GM12878 (cell line): Measurements from ENCODE around the gene STRBP. TPM values are rescaled to one million over a fixed set of nuclear protein-coding genes. Genes with fewer than 3 reads are reported as not detected.

Experiments
- ATAC-seq: fragments of 200-7000 bp; cut with Tn5 transposase; 3 replicates; pipeline ENCODE4 v1.9.1; 2020; ENCODE audit warnings: mild to moderate bottlenecking, moderate library complexity
- BruUV-seq: library from RNA; stranded (reverse); fragments of 400-500 nt; replicated peaks from 2 replicates; lab custom pipeline; 2021; lab: Mats Ljungman, UMichigan
- CTCF ChIA-PET: fragments of 300-600 bp; sonication (Branson Sonifier 250); formaldehyde crosslinking; extraction: SDS; loops from one replicate; lab custom pipeline; 2021; ENCODE audit warnings: inconsistent platforms; lab: Yijun Ruan, JAX
- POLR2A ChIA-PET: fragments of 350-600 bp; formaldehyde crosslinking; extraction: SDS; loops from one replicate; lab custom pipeline; 2021; ENCODE audit warnings: inconsistent platforms; lab: Charles Lee
- RAD21 ChIA-PET: fragments of 300-600 bp; sonication (Branson Sonifier 250); formaldehyde crosslinking; loops from one replicate; lab custom pipeline; 2023; ENCODE audit warnings: antibody characterized with exemption; ENCODE audit not compliant: unreplicated experiment; lab: Charles Lee
- SMC1A ChIA-PET: fragments of 300-600 bp; sonication (Branson Sonifier 250); formaldehyde crosslinking; loops from one replicate; lab custom pipeline; 2023; ENCODE audit not compliant: unreplicated experiment, uncharacterized antibody; lab: Charles Lee
- DNase-seq: peaks from one replicate; pipeline ENCODE4 v3.0.0-alpha.2; 2011; ENCODE audit warnings: low read depth, low spot score
- FAIRE-seq: peaks from 3 replicates; lab custom pipeline; 2011; peaks lifted over from hg19 to GRCh38; lab: Jason Lieb, UNC
- H2AFZ ChIP-seq: 2 replicates; pipeline ENCODE4 v1.6.0; 2011; ENCODE audit warnings: low read depth, low read length, control low read depth; ENCODE audit not compliant: control insufficient read depth
- H3K27ac ChIP-seq: 2 replicates; pipeline ENCODE4 v1.5.1; 2011; ENCODE audit warnings: control low read depth; ENCODE audit not compliant: control insufficient read depth, insufficient read depth
- H3K27me3 ChIP-seq, 2 experiments: replicated peaks in 1 of 2; 2 replicates each; pipeline versions ENCODE4 v1.6.0 to v1.6.1; 2011; ENCODE audit warnings: low read length in 1 of 2; ENCODE audit not compliant: control insufficient read depth in 2 of 2, insufficient read depth in 2 of 2
- H3K36me3 ChIP-seq, 2 experiments: 2 replicates each; pipeline ENCODE4 v1.5.1; 2011; ENCODE audit warnings: low read length in 1 of 2; ENCODE audit not compliant: control insufficient read depth in 2 of 2, insufficient read depth in 2 of 2
- H3K4me1 ChIP-seq: 2 replicates; pipeline ENCODE4 v1.6.1; 2011; ENCODE audit warnings: mild to moderate bottlenecking, low read length, moderate library complexity, mixed read lengths; ENCODE audit not compliant: control insufficient read depth, insufficient read depth
- H3K4me2 ChIP-seq: 2 replicates; pipeline ENCODE4 v1.6.0; 2011; ENCODE audit warnings: control low read depth; ENCODE audit not compliant: control insufficient read depth, insufficient read depth
- H3K4me3 ChIP-seq: fragments of 200-600 bp; sonication (generic); 2 replicates; pipeline ENCODE4 v1.5.1; 2016
- H3K79me2 ChIP-seq: 2 replicates; pipeline ENCODE4 v1.6.0; 2011; ENCODE audit warnings: low read length; ENCODE audit not compliant: control insufficient read depth, insufficient read depth
- H3K9ac ChIP-seq: 2 replicates; pipeline ENCODE4 v1.8.0; 2011; ENCODE audit warnings: low read length, control low read depth, mixed read lengths; ENCODE audit not compliant: control insufficient read depth, insufficient read depth
- H3K9me3 ChIP-seq: replicated peaks from 3 replicates; pipeline ENCODE4 v1.5.1; 2011; ENCODE audit warnings: mild to moderate bottlenecking, low read length; ENCODE audit not compliant: control insufficient read depth, insufficient read depth
- H4K20me1 ChIP-seq: 2 replicates; pipeline ENCODE4 v1.6.0; 2011; ENCODE audit not compliant: control insufficient read depth, insufficient read depth
- CHD2 ChIP-seq: IDR thresholded peaks from 2 replicates; pipeline ENCODE4 v1.6.1; 2011; ENCODE audit warnings: low read depth, low read length, improper control_type of control experiment, borderline replicate concordance
- FOXK2 ChIP-seq: fragments of 450-650 bp; IDR thresholded peaks from 2 replicates; pipeline ENCODE4 v1.6.1; 2017; ENCODE audit warnings: mild to moderate bottlenecking, moderate library complexity
- MEF2A ChIP-seq: IDR thresholded peaks from 2 replicates; pipeline ENCODE4 v1.6.1; 2011; ENCODE audit warnings: low read depth, mild to moderate bottlenecking, low read length, moderate library complexity; ENCODE audit not compliant: insufficient read depth
- NRF1 ChIP-seq: conservative IDR thresholded peaks from 2 replicates; pipeline ENCODE4 v1.6.1; 2011; ENCODE audit warnings: mild to moderate bottlenecking, low read depth, low read length, improper control_type of control experiment
- ZZZ3 ChIP-seq: IDR thresholded peaks from 2 replicates; pipeline ENCODE4 v1.6.1; 2011; ENCODE audit warnings: low read depth; ENCODE audit not compliant: control insufficient read depth, insufficient read length
- WGBS: methylation state at CpG from one replicate; pipeline ENCODE4 v1.1.6; 2016; ENCODE audit warnings: low lambda C conversion rate; ENCODE audit not compliant: insufficient replicate concordance, insufficient coverage; ENCODE audit errors: missing lambda C conversion rate; 5-methylcytosine and 5-hydroxymethylcytosine counted together
- in situ Hi-C: fragments of 300-500 bp; cut with MboI; formaldehyde crosslinking; loops from 9 replicates; pipeline ENCODE4 v1.14.3; 2018; ENCODE audit warnings: mixed read lengths
- intact Hi-C: fragments of 100-400 bp; cut with micrococcal nuclease; formaldehyde crosslinking; loops from one replicate; pipeline ENCODE4 v1.14.2; 2022; ENCODE audit not compliant: unreplicated experiment
- polyA plus RNA-seq, 11 experiments: library from polyadenylated mRNA; depleted of rRNA in 4 of 11; unstranded in 6 of 11; stranded (reverse) in 5 of 11; fragments of >200 nt; fragmentation: Nextera tagmentation in 4 of 11; fragmentation: Illumina TruSeq in 1 of 11; extraction: Ambion mirVana in 4 of 11; extraction: Trizol in 1 of 11; gene quantifications; 1 replicate in 1 of 11; 2 replicates in 10 of 11; pipeline versions ENCODE4 v1.2.1 to v1.2.3, GENCODE V29; 2011 to 2016; ENCODE audit warnings: inconsistent platforms in 2 of 11, missing spikeins in 2 of 11, low read depth in 1 of 11
- total RNA-seq, 4 experiments: library from RNA; depleted of rRNA in 3 of 4; stranded (reverse); fragments of >200 nt in 3 of 4; fragmentation: Illumina TruSeq in 1 of 4; extraction: Trizol in 1 of 4; gene quantifications; 2 replicates each; pipeline versions ENCODE4 v1.2.1 to v1.2.3, GENCODE V29; 2013 to 2021
- TF ChIP-seq, protein P1 (sequence below): fragments of 450-650 bp; IDR thresholded peaks from 2 replicates; pipeline ENCODE4 v1.6.1; 2017; ENCODE audit warnings: mild to moderate bottlenecking, low read depth, inconsistent platforms; ENCODE audit not compliant: poor library complexity, severe bottlenecking

Gene STRBP
- total and polyA plus RNA-seq, 10 of the 15 experiments (the other 5 are each of a cell fraction or from before 2014, with no cell fraction given) = 31.0 to 96.8 (median 71.4) TPM

DNA sequence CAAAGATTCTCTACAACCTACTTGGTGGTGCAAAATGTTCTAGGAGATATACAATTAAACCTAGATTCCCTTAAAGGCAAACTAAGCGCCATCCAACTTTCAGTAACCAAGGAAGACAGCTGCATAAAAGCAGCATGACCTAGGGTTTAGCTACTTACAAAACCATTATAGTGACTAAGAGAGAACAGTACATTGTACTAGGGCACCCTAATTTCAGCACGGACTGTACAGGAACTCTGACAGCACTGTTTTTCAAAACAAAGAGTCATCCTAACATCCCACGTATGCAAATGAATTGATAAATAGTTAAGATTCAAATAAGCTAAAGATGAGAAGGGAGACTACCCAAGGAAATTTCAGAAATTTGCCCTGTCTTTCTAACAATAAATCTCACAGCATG is 30.0 kb downstream of the STRBP start:
- SMC1A ChIA-PET = interaction anchor here (0.9 to 6.4 kb wide), 11 partner anchors 9 to 111 kb away, joined by 3 to 46 read pairs (median 5); no protein-coding TSS in a partner anchor
- H3K9me3 ChIP-seq = peaks cover 3% of the 10 kb centered on the region; the same call in 1 of the 3 replicates
- peak overlapping the region; percentile 16; the same call in 1 of the 2 replicates for H3K27ac ChIP-seq
- 31% methylated on average over 3 of the region's 3 CpGs for WGBS
- no peak overlapping the region for H2AFZ ChIP-seq
- no peak overlapping the region for H3K9ac ChIP-seq
- FAIRE-seq (peak; percentile 87), ATAC-seq (peak; percentile 58), DNase-seq (no peak)
- peaks cover 0 to 7% of the 10 kb centered on the region in 2 experiments; a peak in 3 of 4 replicates for H3K36me3 ChIP-seq
- H3K27me3 ChIP-seq = no peaks in the 10 kb centered on the region
- H3K4me1 ChIP-seq = peaks cover 34% of the 10 kb centered on the region
- no peak overlapping the region for H3K4me3 ChIP-seq
- peak overlapping the region; percentile 49 for H3K4me2 ChIP-seq
- RAD21 ChIA-PET = interaction anchor here (1.0 to 2.1 kb wide), 8 partner anchors 8 to 112 kb away, joined by 3 to 7 read pairs (median 4); partner anchors contain the start of gene STRBP
- TF ChIP-seq, protein P1, sequence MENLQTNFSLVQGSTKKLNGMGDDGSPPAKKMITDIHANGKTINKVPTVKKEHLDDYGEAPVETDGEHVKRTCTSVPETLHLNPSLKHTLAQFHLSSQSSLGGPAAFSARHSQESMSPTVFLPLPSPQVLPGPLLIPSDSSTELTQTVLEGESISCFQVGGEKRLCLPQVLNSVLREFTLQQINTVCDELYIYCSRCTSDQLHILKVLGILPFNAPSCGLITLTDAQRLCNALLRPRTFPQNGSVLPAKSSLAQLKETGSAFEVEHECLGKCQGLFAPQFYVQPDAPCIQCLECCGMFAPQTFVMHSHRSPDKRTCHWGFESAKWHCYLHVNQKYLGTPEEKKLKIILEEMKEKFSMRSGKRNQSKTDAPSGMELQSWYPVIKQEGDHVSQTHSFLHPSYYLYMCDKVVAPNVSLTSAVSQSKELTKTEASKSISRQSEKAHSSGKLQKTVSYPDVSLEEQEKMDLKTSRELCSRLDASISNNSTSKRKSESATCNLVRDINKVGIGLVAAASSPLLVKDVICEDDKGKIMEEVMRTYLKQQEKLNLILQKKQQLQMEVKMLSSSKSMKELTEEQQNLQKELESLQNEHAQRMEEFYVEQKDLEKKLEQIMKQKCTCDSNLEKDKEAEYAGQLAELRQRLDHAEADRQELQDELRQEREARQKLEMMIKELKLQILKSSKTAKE = no peak
- no peak for TF ChIP-seq FOXK2
- no peak for TF ChIP-seq ZZZ3
- TF ChIP-seq MEF2A = 0 out of 2 replicates have a peak, but pooled peaks have one; percentile 12
- TF ChIP-seq CHD2 = no peak
- no peak for TF ChIP-seq NRF1
- POLR2A ChIA-PET = interaction anchor here (0.5 to 1.3 kb wide), 5 partner anchors 31 to 101 kb away, joined by 3 to 7 read pairs (median 3); no protein-coding TSS in a partner anchor
- peaks cover 56% of the 10 kb centered on the region for H3K79me2 ChIP-seq
- in situ Hi-C loops = no loop called here
- no peaks in the 10 kb centered on the region for H4K20me1 ChIP-seq
- CTCF ChIA-PET = interaction anchor here (1.0 to 4.2 kb wide), 8 partner anchors 14 to 164 kb away, joined by 3 to 18 read pairs (median 4); no protein-coding TSS in a partner anchor
- no TSS peak for BruUV-seq
- intact Hi-C loops = no loop called here
